Measurements from ENCODE around the gene DOCK8.

DOCK8 gene

GRCh38 chr9:219670-220365 lies 5.2 kb downstream of the DOCK8 start:
- H3K36me3 ChIP-seq (ENCODE audit: insufficient read depth), result no peaks in the 10 kb centered on the region
- H3K4me3 ChIP-seq (IDR thresholded peaks at IDR 0.05; ENCODE audit: insufficient read depth, low read depth, low read length), result no peak overlapping the region
- no peaks in the 10 kb centered on the region for H3K27me3 ChIP-seq (ENCODE audit: insufficient read depth, low read depth)
- no peak overlapping the region for H3K4me2 ChIP-seq
- H4K20me1 ChIP-seq (ENCODE audit: insufficient read depth), result no peaks in the 10 kb centered on the region
- peaks cover 6% of the 10 kb centered on the region for H3K4me1 ChIP-seq (ENCODE audit: low read depth, poor library complexity, severe bottlenecking)
- H3K79me2 ChIP-seq (ENCODE audit: insufficient read depth, low read depth), result no peaks in the 10 kb centered on the region
- no peak overlapping the region for H3K27ac ChIP-seq
- H2AFZ ChIP-seq (ENCODE audit: low read depth), result no peak overlapping the region
- no peak overlapping the region for H3K9ac ChIP-seq
- TF ChIP-seq CTCF (conservative IDR thresholded peaks at IDR 0.05; ENCODE audit: low read depth, low read length), result no peak

GRCh38 chr9:221989-222776 lies 7.5 kb downstream of the DOCK8 start:
- TF ChIP-seq CTCF (conservative IDR thresholded peaks at IDR 0.05; ENCODE audit: low read depth, low read length), result no peak
- no peaks in the 10 kb centered on the region for H4K20me1 ChIP-seq (ENCODE audit: insufficient read depth)
- no peak overlapping the region for H3K9ac ChIP-seq
- no peaks in the 10 kb centered on the region for H3K79me2 ChIP-seq (ENCODE audit: insufficient read depth, low read depth)
- H3K27me3 ChIP-seq (ENCODE audit: insufficient read depth, low read depth), result no peaks in the 10 kb centered on the region
- no peaks in the 10 kb centered on the region for H3K4me1 ChIP-seq (ENCODE audit: low read depth, poor library complexity, severe bottlenecking)
- H3K4me2 ChIP-seq, result no peak overlapping the region
- no peak overlapping the region for H3K4me3 ChIP-seq (IDR thresholded peaks at IDR 0.05; ENCODE audit: insufficient read depth, low read depth, low read length)
- H3K36me3 ChIP-seq (ENCODE audit: insufficient read depth), result no peaks in the 10 kb centered on the region
- no peak overlapping the region for H3K27ac ChIP-seq
- no peak overlapping the region for H2AFZ ChIP-seq (ENCODE audit: low read depth)

GRCh38 chr9:223152-223551 lies 8.5 kb downstream of the DOCK8 start:
- Histone ChIP-seq H3K4me3 (IDR thresholded peaks at IDR 0.05; ENCODE audit: insufficient read depth, low read depth, low read length) (no peak overlapping the region), H3K27ac (no peak overlapping the region), H3K4me1 (ENCODE audit: low read depth, poor library complexity, severe bottlenecking) (no peaks in the 10 kb centered on the region), H3K36me3 (ENCODE audit: insufficient read depth) (no peaks in the 10 kb centered on the region), H2AFZ (ENCODE audit: low read depth) (no peak overlapping the region), H4K20me1 (ENCODE audit: insufficient read depth) (no peaks in the 10 kb centered on the region), H3K9ac (no peak overlapping the region), H3K27me3 (ENCODE audit: insufficient read depth, low read depth) (no peaks in the 10 kb centered on the region), H3K79me2 (ENCODE audit: insufficient read depth, low read depth) (no peaks in the 10 kb centered on the region), H3K4me2 (no peak overlapping the region)
- TF ChIP-seq CTCF (conservative IDR thresholded peaks at IDR 0.05; ENCODE audit: low read depth, low read length), result no peak

- H3K4me1 ChIP-seq (ENCODE audit: low read depth, poor library complexity, severe bottlenecking), result no peaks in the 10 kb centered on the region
- TF ChIP-seq CTCF (conservative IDR thresholded peaks at IDR 0.05; ENCODE audit: low read depth, low read length), result no peak
- no peak overlapping the region for H2AFZ ChIP-seq (ENCODE audit: low read depth)
- H4K20me1 ChIP-seq (ENCODE audit: insufficient read depth), result no peaks in the 10 kb centered on the region
- no peak overlapping the region for H3K4me2 ChIP-seq
- H3K4me3 ChIP-seq (IDR thresholded peaks at IDR 0.05; ENCODE audit: insufficient read depth, low read depth, low read length), result no peak overlapping the region
- no peaks in the 10 kb centered on the region for H3K27me3 ChIP-seq (ENCODE audit: insufficient read depth, low read depth)
- no peak overlapping the region for H3K9ac ChIP-seq
- no peaks in the 10 kb centered on the region for H3K79me2 ChIP-seq (ENCODE audit: insufficient read depth, low read depth)
- no peak overlapping the region for H3K27ac ChIP-seq
- no peaks in the 10 kb centered on the region for H3K36me3 ChIP-seq (ENCODE audit: insufficient read depth)
These were observed 9.4 kb downstream of the DOCK8 start for GRCh38 chr9:224026-224425.
